HS-5 (cell line): ENCODE results near the gene PAPPA2.
A peak's percentile ranks its signal among the peaks of the same experiment; 100 is the strongest.

Source experiments
- DNase-seq: peaks from one replicate; pipeline ENCODE4 v3.0.0-alpha.2; 2012; ENCODE audit warnings: low read depth

The PAPPA2 gene

DNA sequence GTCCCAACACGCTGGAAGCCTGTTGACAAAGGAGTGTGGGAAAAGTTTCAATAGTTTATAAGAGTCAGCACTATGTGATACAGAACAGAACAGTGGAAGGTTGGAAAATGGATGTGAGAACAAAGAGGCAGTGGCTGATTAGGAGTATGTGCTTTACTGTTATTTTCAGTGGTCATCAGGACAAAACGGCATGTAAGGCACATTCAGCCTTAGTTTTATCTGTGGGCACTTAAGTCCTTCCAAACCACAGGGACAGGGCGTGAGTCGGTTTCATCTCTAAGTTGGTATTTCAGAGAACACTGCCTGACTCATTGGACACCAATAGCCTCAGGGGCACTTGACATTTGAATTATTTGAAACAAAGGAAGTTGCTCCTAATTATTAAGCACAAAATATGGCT lies 394.7 kb downstream of the PAPPA2 start:
- DNase-seq = no peak

GRCh38 chr1:176858433-176858916 lies 395.5 kb downstream of the PAPPA2 start:
- no peak for DNase-seq

GRCh38 chr1:176863613-176864012 lies 400.6 kb downstream of the PAPPA2 start:
- DNase-seq = no peak

DNA sequence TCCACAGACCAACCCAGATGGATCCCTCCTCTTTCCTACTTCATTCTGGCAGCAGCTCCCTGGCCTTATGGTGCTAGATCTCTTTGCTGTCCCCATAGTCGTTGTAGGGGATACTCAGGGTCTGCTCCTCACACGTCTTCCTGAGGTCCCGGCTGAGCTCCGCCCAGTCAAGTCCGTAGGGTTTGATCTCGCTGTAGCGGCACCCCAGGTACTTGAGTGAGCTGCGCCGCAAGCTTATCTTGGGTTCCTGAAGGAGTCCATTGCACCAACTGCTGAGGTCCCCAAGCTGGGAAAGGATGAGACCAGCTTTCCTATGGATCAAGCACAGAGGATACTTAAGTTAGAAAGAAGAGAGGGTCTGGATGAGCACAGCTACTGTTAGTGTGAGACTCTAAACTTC lies 401.2 kb downstream of the PAPPA2 start:
- no peak for DNase-seq

DNA sequence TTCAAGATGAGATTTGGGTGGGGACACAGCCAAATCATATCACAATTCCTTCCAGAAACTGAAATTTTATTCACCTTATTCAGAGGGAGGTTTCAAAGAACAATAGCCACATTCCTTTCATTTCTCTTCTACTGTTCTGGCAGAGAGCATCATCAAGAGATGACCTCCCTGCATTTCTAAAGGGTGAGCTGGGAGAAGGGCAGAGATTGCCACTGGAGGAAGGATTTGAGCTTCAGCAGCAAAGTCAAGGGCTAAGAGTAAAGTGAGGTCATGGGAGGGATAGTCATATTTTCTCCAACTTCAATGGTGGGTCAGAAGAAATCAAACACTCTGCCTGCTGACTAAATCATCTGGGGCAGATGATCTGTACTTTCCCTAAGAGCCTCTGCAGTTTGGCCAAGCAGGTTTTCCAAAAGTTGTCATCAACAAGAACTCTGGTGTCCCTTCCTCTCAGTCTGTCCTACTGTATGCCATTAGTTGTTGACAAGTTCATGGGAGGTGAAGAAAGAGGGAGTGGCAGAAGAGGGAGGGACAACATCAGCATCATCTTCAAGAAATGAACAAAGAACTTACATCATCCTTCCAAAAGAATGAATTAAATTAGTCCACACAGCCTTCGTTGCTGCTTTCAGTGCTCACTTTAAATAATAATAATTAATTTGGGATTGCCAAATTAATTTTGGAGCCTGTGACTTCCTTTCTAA lies 403.2 kb downstream of the PAPPA2 start:
- peak; percentile 64 for DNase-seq

DNA sequence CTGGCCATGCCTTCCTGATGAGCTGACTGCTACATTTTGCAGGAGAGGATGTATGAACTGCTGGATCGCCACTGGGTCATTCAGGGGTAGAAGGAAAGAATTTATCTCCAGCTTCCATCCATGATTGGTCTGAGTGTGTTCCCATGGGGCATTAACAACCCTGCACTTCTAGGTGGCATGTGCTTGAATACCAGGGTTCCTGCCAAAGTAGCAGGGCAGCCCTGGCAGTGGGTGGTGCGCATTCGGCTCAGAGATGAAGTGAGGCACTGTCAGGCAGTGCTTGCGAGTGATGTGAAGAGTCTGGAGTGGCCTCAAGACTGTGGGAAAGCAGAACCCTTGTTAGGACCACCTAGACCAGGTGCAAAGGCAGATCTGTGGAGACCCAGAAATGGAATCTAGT lies 406.6 kb downstream of the PAPPA2 start:
- no peak for DNase-seq

DNA sequence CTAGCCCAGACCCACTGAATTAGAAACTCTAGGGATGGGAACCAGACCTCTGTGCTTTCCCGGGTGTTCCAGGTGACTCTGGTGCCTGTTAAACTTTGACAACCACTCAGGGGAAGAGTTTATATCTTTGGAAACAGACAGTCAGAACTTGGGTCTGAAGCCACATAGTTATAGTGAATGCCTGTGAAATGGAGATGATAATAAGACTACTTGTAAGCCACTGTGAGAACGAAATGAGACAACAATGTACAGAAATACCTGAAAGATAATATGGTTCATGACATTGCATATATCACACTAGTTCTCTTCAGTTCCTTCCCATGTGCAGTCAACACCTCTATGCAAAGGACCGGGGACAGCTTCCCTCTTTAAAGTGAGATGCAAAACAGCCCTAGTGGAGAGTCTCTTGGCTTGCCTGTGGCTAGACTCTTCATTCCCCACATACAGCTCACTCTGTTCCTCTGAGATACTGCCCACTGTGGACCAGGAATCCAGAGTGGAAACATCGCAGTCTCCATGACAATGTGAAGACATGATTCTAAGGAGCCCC lies 414.1 kb downstream of the PAPPA2 start:
- DNase-seq = no peak

DNA sequence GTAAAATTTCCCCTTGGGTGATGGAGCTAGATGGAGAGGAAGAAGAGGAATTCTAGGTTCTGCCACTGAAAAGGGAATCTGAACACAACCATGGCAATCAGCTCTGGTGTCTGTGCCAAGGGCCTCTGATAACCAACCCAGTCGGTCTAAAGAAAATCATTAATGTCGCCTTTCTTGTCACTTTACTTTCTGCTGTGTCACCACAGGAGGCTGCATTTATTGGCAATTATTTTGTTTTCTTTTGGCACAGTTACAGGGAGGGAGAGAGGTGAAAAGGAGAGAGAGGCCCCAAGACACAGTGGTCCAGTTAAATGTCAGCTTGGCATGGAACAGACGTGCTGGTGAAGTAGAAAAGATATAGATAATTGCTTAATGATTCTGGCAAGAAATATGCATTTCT lies 414.6 kb downstream of the PAPPA2 start:
- DNase-seq = no peak

- no peak for DNase-seq
These were observed 416.0 kb downstream of the PAPPA2 start for GRCh38 chr1:176878750-176879536.

GRCh38 chr1:176879784-176880620 lies 417.0 kb downstream of the PAPPA2 start:
- no peak for DNase-seq

GRCh38 chr1:176880955-176881595 lies 418.1 kb downstream of the PAPPA2 start:
- DNase-seq = no peak

GRCh38 chr1:176884286-176884685 lies 421.3 kb downstream of the PAPPA2 start:
- no peak for DNase-seq

DNA sequence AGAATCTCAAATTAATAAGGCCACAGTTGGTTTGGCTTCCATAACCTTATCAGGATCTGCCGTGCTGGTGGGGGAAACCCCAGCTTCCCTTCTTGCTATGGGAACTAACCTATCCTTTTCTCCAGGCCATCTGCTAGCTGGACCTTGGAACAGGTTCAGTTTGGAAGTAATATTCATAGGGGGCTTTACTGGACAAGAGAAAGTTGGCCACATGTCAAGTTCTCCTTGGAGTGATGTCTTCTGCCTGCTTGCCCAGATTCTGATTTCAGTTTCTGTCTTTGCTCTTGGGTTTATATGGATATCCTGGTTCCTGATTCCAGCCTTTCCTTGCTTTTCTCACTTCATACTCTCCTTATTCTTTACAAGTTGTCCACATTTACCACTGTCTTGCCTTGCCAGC lies 421.9 kb downstream of the PAPPA2 start:
- no peak for DNase-seq

GRCh38 chr1:176885341-176885740 lies 422.4 kb downstream of the PAPPA2 start:
- no peak for DNase-seq

GRCh38 chr1:176885751-176886150 lies 422.8 kb downstream of the PAPPA2 start:
- no peak for DNase-seq

DNA sequence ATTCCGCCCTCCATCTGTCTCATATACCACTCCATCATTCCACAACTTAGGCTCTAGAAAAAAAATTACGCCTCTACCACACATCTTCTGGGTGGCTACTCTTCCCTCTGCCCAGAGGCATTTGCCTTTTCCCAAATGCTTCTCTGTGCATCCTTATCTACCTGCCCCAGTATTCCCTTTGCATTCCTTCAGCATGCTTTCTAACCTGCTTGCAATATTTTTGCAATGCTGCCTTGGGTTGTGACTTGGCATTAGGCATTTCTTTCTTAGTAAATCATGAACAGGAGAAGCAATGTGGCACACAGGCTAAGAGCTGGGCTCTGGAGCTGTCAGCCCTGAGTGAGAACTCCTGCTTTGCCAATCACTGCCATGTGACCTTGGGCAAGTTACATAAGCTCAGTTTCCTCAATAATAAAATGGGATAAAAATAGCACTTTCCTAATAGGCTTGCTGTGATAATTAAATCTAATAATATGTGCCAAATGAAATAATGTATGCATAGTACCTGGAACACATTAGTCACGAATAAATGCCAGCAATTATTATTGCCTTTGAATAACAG lies 425.6 kb downstream of the PAPPA2 start:
- DNase-seq = no peak

DNA sequence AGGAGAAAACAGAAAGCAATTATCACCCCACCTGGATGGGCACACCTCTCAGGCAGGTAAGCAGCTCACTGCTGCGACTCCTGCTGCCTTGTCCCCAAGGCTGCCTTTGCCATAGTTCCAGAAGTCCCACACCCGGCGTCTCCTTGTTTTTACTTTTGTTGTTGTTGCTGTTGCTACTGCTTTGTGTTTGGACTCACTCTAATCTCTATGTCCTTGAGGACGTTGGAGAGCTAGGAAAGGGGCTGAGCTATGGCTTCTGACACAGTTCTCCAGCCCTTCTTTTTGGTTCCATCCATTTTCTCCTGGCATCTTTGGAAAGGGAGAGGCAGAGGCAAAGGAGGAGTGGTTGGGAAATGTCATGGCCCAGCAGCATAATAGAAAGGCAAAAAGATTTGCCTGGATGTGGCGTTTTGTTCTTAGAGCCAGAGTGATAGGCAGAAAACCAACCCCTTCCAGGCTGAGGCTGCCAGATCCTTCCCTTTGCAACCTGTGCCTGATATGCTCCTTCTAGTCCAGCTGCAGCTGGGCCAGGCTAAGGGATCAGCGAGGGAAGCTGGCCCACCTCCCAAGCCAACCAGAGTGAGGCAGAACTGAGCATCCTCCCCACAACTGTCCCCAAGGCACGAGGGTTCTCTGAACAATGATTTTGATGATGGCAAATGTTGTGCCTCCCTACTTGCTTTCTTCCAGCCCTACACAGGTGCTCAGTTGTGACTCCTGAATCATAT lies 430.8 kb downstream of the PAPPA2 start:
- no peak for DNase-seq

GRCh38 chr1:176894450-176894849 lies 431.5 kb downstream of the PAPPA2 start:
- no peak for DNase-seq
